PC-3 (cell line): ENCODE results near the gene GALNTL6.

Source experiments
- CTCF ChIP-seq: fragments of 300-600 bp; sonication (generic); conservative IDR thresholded peaks from 2 replicates; pipeline ENCODE4 v1.5.1; 2017; ENCODE audit warnings: antibody characterized with exemption, low read depth, mild to moderate bottlenecking, low read length
- EZH2 ChIP-seq: fragments of 300-600 bp; sonication (generic); IDR thresholded peaks from one replicate; pipeline ENCODE4 v1.6.1; 2017; ENCODE audit warnings: antibody characterized with exemption, mild to moderate bottlenecking, low read length; ENCODE audit not compliant: unreplicated experiment

- TF ChIP-seq EZH2 (no peak), CTCF (no peak)
Observed at GRCh38 chr4:172377486-172378140, 564.4 kb downstream of the GALNTL6 start.
